ENCODE results near the gene KRTAP19-4. TPM values are rescaled to one million over a fixed set of nuclear protein-coding genes. Genes with fewer than 3 reads are reported as not detected.

KRTAP19-4 gene, protein sequence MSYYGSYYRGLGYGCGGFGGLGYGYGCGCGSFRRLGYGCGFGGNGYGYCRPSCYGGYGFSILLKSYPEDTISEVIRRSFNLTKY
- not detected in 2 replicates for total RNA-seq

DNA sequence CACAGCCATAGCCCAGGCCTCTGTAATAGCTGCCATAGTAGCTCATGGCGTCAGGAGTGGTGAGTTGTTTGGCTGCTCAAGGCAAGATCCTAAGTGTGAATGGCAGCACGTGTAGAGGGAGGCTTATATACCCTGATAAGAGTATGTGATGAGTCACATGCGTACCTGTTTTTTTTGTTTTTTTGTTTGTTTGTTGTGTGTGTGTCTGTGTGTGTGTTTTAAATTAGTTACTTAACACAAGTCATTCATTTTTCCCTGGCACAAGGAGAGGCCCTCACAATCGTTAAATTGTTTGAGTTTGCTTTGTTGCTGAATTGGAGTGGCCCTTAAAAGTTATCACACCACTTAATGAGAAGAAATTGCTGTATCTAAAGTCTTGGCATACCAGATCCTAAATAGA is at the start of gene KRTAP19-4:
KRTAP19-4 (minus strand) TSS at position 101 of the 400 bp plus-strand sequence; CDS start at position 46, 55 bp downstream.

GRCh38 chr21:30541764-30542163 is 44.8 kb upstream of the KRTAP19-4 start, which contains the start of gene KRTAP19-6:
TSS of gene KRTAP19-6 (minus strand) at chr21:30541864. CDS start at chr21:30541833, 31 bp downstream.

GRCh38 chr21:30502041-30502440 is 5.1 kb upstream of the KRTAP19-4 start, which contains the start of gene KRTAP19-5:
TSS of gene KRTAP19-5 (minus strand) at chr21:30502141. CDS start at chr21:30502090, 51 bp downstream.

DNA sequence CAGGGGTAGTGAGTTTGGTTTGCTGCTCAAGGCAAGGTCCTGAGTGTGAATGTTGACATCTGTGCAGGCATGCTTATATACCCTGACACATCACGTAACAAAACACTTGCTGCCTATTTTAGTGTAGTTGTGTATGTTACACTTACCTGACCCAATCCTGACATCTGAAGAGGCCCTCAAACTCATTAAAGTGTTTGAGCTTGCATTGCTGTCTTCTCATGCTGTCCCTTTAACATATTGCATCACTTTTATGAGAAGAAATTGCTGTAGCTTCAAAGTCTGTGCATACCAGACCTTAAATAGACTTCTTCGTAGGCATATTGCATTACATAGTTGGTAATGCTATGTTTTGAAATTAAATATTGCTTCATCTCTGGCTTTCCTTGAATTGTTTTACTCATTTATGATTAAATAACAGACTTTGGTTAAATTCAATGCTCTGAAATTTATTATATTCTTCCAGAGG is 5.0 kb downstream of the KRTAP19-4 start, which contains the start of gene KRTAP19-3:
KRTAP19-3 (minus strand) TSS at position 51 of the 466 bp plus-strand sequence. CDS start 56 bp downstream, outside the sequence.

GRCh38 chr21:30487336-30487735 is 9.6 kb downstream of the KRTAP19-4 start, which contains the start of gene KRTAP19-2:
TSS of gene KRTAP19-2 (minus strand) at chr21:30487436. CDS start at chr21:30487348, 88 bp downstream.

DNA sequence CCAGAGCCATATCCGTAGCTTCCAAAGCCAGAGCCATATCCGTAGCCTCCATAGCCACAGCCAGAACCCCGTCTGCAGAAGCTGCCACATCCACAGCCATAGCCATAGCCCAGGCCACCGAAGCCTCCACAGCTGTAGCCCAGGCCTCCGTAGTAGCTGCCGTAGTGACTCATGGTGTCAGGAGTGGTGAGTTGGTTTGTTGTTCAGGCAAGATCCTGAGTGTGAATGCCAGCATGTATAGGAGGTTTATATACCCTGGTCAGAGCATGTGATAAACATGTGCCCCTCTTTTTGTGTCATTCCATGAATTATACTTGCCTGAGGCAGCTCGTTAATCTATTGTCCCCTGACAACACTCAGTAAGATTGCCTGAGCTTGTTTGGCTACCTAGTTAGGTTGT is 16.8 kb downstream of the KRTAP19-4 start, which contains the start of gene KRTAP19-1:
KRTAP19-1 (minus strand) TSS at position 223 of the 400 bp plus-strand sequence; CDS start at position 173, 50 bp downstream.

Other genes with a start within 250 kb of the KRTAP19-4 start
- not detected in 2 replicates for gene KRTAP24-1, start 214.2 kb downstream of the KRTAP19-4 start, total RNA-seq
- not detected in 2 replicates for gene KRTAP25-1, start 207.7 kb downstream of the KRTAP19-4 start, total RNA-seq
- not detected in 2 replicates for gene KRTAP26-1, start 176.8 kb downstream of the KRTAP19-4 start, total RNA-seq
- not detected in 2 replicates for gene KRTAP27-1, start 159.5 kb downstream of the KRTAP19-4 start, total RNA-seq
- gene KRTAP23-1, start 148.6 kb downstream of the KRTAP19-4 start, total RNA-seq: not detected in 2 replicates
- not detected in 2 replicates for gene KRTAP13-2, start 124.9 kb downstream of the KRTAP19-4 start, total RNA-seq
- gene KRTAP13-1, start 101.1 kb downstream of the KRTAP19-4 start, total RNA-seq: not detected in 2 replicates
- gene KRTAP13-3, start 71.2 kb downstream of the KRTAP19-4 start, total RNA-seq: not detected in 2 replicates
- not detected in 2 replicates for gene KRTAP13-4, start 66.9 kb downstream of the KRTAP19-4 start, total RNA-seq
- not detected in 2 replicates for gene KRTAP15-1, start 56.9 kb downstream of the KRTAP19-4 start, total RNA-seq
- not detected in 2 replicates for gene KRTAP19-1, start 16.8 kb downstream of the KRTAP19-4 start, total RNA-seq
- not detected in 2 replicates for gene KRTAP19-2, start 9.7 kb downstream of the KRTAP19-4 start, total RNA-seq
- not detected in 2 replicates for gene KRTAP19-3, start 5.2 kb downstream of the KRTAP19-4 start, total RNA-seq
- gene KRTAP19-5, start 5.0 kb upstream of the KRTAP19-4 start, total RNA-seq: not detected in 2 replicates
- gene KRTAP19-6, start 44.7 kb upstream of the KRTAP19-4 start, total RNA-seq: not detected in 2 replicates
- gene KRTAP19-7, start 64.1 kb upstream of the KRTAP19-4 start, total RNA-seq: not detected in 2 replicates
- not detected in 2 replicates for gene KRTAP22-2, start 93.2 kb upstream of the KRTAP19-4 start, total RNA-seq
- not detected in 2 replicates for gene KRTAP6-3, start 95.3 kb upstream of the KRTAP19-4 start, total RNA-seq
- gene KRTAP6-2, start 101.7 kb upstream of the KRTAP19-4 start, total RNA-seq: not detected in 2 replicates
- not detected in 2 replicates for gene KRTAP22-1, start 103.9 kb upstream of the KRTAP19-4 start, total RNA-seq
- not detected in 2 replicates for gene KRTAP6-1, start 116.8 kb upstream of the KRTAP19-4 start, total RNA-seq
- not detected in 2 replicates for gene KRTAP20-1, start 119.3 kb upstream of the KRTAP19-4 start, total RNA-seq
- gene KRTAP20-4, start 123.5 kb upstream of the KRTAP19-4 start, total RNA-seq: not detected in 2 replicates
- not detected in 2 replicates for gene KRTAP20-2, start 138.0 kb upstream of the KRTAP19-4 start, total RNA-seq
- not detected in 2 replicates for gene KRTAP20-3, start 145.7 kb upstream of the KRTAP19-4 start, total RNA-seq
- gene KRTAP21-3, start 221.6 kb upstream of the KRTAP19-4 start, total RNA-seq: not detected in 2 replicates

All from epithelial cell of alveolus of lung (primary cell).